LHCN-M2 (cell line): Measurements from ENCODE around the gene TSC22D1. TPM values are rescaled to one million over a fixed set of nuclear protein-coding genes. Genes with fewer than 3 reads are reported as not detected.

ENCODE experiments used
- DNase-seq: peaks from one replicate; pipeline ENCODE4 v3.0.0-alpha.2; 2012; ENCODE audit warnings: low read depth
- total RNA-seq: library from RNA; depleted of rRNA; stranded (reverse); fragments of >200 nt; gene quantifications from 2 replicates; pipeline ENCODE4 v1.2.3, GENCODE V29; 2014

Gene TSC22D1
- total RNA-seq, 1 experiment from 2014 or later = 44.7 TPM

DNA sequence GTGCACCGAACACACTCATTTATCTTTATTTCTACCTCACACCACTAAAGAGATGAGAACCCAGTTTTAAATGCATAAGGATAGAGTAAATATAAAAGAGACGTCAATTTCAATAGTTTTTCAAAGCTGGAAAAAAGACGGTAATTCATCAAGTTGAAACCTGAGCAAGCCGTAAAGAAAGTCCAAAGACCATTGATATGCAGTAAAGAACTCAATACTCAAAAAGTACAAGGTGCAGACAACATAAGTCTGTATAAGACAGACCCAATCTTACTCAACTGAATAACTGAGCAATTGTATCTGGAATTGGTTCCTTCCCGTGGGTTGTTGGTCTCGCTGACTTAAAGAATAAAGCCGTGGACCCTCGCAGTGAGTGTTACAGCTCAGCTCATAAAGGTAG lies 120.4 kb downstream of the TSC22D1 start:
- DNase-seq = no peak

DNA sequence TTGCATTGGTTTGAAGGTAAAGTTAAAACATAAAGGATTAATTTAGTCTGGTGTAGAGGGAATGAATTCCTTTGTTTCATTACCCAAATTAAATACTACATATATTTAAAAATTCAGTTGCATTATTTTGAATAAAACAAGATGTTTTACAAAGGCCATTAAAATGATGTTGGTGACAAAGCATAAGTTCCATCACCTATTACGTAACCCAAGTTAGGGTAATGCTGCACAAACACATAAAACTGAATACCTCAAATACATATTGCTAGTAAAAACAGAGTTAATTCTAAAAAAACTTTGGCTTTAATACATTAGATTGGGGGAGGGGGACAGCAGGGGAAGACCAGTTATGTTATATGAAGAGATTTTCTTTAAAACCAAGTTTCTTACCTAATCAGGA lies 122.2 kb downstream of the TSC22D1 start:
- DNase-seq = no peak

DNA sequence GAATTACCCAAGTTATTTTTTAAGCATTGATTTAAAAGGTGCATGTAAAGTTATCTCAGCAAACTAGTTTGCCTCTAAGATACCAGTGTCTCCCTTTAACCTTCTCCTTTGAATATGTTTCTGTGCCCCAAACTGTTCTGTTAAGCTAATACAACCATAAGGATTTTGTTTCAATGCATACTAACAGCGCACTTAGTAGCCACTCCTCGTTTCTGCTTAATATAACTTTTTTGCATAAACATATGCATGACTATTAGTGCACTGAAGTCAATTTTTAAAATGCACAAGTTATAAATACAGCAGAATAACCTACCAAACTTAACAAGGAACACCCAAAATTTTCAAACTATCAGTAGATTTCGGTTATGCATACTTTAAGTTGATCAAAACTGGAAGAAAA lies 123.1 kb downstream of the TSC22D1 start:
- DNase-seq = no peak

GRCh38 chr13:44452418-44452817 lies 123.7 kb downstream of the TSC22D1 start:
- DNase-seq = no peak

DNA sequence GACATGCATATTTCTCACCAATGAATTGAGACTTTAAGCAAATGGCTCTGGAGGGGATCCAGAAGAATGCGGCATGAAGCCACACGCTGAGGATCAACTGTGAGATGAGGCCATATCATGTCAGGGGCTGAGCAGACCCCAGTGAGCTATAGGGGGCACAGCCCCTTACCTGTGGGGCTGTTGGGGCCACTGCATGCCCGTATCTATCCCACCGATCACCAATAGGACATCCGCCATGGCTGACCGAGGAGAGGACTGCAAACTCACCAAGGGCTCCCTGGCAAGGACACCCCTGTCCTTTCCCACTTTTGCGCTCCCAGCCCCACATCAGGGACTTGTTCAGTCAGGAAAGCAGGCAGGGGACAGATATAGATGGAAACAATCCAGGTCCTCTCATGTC lies 124.5 kb downstream of the TSC22D1 start:
- DNase-seq = no peak

- peak; percentile 68 for DNase-seq
These were observed 125.0 kb downstream of the TSC22D1 start for GRCh38 chr13:44451126-44451525.

- peak; percentile 57 for DNase-seq
These were observed 125.9 kb downstream of the TSC22D1 start for GRCh38 chr13:44449999-44450821.

- no peak for DNase-seq
These were observed 127.3 kb downstream of the TSC22D1 start for GRCh38 chr13:44448875-44449274.

DNA sequence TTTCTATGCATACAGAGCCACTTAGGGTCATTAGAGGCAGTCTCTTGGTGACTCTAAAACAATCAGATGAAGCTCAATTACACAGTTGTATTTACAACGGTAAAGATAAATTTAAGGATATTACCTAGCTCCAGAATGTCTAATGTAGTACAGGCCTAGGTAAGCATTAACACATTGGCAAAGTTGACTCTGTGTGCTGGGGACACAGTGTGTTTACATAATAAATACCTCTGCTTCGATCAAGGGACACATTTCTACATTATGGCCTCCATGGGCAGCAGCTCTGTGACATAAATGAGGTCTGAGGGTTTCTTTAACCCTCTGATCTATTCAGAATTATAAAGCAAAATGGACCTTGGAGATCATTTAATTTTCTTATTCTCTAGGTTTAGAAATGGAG lies 127.8 kb downstream of the TSC22D1 start:
- no peak for DNase-seq

DNA sequence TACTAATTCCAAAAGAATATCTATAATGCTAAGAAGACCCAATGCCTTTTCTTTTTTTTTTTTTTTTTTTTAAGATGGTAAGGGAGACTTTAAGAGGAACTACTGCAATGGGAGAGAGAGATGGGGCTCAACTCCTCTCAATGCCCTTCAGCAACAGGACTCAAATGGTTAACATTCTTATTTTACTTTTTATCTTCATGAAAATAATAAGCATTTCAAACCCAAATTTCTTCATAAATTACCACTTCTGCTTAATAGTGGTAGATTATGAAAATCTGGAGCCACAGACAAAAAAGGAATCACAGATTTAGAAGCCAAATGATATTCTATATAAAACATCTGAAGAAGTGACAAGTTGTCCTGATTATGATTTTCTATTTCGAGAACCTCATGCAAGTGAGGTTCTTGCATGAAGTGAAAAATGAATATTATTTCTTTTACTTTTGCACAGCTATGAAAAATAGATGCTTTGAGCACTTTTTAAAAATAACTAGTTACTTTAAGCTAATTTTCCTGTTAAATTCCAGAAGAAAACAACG lies 128.3 kb downstream of the TSC22D1 start:
- no peak for DNase-seq

- DNase-seq = no peak
These were observed 136.0 kb downstream of the TSC22D1 start for GRCh38 chr13:44440046-44440608.

- no peak for DNase-seq
These were observed 136.6 kb downstream of the TSC22D1 start for GRCh38 chr13:44439452-44440024.

DNA sequence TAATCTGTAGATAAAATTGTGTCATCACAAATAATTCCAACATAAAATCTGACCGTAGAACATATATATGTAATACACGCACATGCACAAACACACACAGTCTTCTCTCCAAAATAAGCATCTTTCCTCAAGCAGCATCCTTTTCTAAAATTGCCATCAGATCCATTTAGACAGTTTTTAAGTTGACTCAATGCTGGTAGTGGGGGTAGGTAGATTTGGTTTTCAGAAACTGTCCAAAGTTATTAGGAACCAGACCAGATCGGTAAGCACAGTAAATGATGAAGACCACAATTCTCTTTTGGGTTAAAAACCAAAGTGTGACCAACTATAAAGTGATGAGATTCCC lies 137.9 kb downstream of the TSC22D1 start:
- DNase-seq = no peak

- DNase-seq = peak; percentile 55
These were observed 138.5 kb downstream of the TSC22D1 start for GRCh38 chr13:44437356-44438233.

DNA sequence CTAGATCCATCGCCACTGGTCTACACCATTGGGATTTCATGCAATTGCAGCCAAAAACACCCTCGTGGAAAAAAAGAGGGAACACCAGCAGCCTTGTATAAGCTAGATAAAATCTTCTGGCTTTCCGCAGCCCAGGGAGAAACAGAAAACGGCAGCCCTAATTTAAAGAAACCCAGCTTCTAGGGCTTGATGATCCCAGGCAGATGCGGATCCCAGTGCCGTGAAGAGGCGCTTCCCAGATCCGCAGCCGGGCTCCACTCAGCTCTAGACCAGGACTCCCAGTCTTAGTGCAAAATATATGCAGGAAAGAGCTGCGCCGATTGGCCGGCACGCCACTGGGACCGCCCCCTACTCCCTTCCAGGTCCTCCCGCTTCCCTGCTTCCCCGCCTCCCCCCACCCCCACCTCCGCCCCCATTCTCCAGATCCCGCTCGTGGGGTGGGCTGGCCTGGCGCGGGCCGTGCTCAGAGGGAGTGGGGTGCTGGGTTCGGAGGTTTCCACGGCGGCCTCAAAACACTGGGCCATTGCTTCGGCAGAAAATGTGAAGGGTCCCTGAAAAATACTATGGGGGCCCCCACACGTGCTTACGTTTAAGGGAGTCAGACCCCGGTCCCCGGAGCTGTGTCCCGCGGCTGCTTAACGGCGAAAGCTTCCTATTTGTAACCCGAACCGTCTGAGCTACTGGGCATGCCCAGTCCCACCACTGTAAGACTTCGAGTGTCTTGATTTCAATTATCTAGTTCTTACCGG lies 139.4 kb downstream of the TSC22D1 start:
- DNase-seq = peak; percentile 93

- no peak for DNase-seq
These were observed 140.1 kb downstream of the TSC22D1 start for GRCh38 chr13:44435919-44436510.

GRCh38 chr13:44435142-44435918 lies 140.8 kb downstream of the TSC22D1 start:
- DNase-seq = peak; percentile 98

- no peak for DNase-seq
These were observed 141.4 kb downstream of the TSC22D1 start for GRCh38 chr13:44434766-44435141.

GRCh38 chr13:44433863-44434765 lies 142.0 kb downstream of the TSC22D1 start:
- no peak for DNase-seq
